Measurements from ENCODE around the gene FNDC8. TPM values are rescaled to one million over a fixed set of nuclear protein-coding genes. Genes with fewer than 3 reads are reported as not detected.
A peak's percentile ranks its signal among the peaks of the same experiment; 100 is the strongest.

FNDC8 gene
- total RNA-seq, 2 donors from 2014 or later = not detected

GRCh38 chr17:35082073-35082657, 39.2 kb upstream of the FNDC8 start:
- H3K9me3 ChIP-seq = no peaks in the 10 kb centered on the region
- ATAC-seq (no peak), DNase-seq (peak in 1 of 4 donors; percentile 7)
- TF ChIP-seq CTCF (IDR thresholded peaks at IDR 0.05) (no peak), POLR2A (IDR thresholded peaks at IDR 0.05) (no peak)
- no peak overlapping the region for H3K4me3 ChIP-seq
- WGBS, 2 donors = 17 to 33% methylated on average over 3 of the region's 3 CpGs
- no peaks in the 10 kb centered on the region for H3K36me3 ChIP-seq (replicated peaks in 1 of 2; ENCODE audit: insufficient read depth in 1 of 2, low read depth in 2 of 2)
- intact Hi-C loops (cut with DNase I) = no loop called here
- H3K27ac ChIP-seq = peak overlapping the region in 2 of 4 donors; percentile 34 to 58
- H3K27me3 ChIP-seq = no peaks in the 10 kb centered on the region
- H3K4me1 ChIP-seq = peaks cover 24% of the 10 kb centered on the region

- peaks cover 31% of the 10 kb centered on the region for H3K4me1 ChIP-seq
- WGBS, 2 donors = 73 to 75% methylated on average over 2 of the region's 2 CpGs
- intact Hi-C loops (cut with DNase I) = no loop called here
These were observed 38.3 kb upstream of the FNDC8 start for GRCh38 chr17:35083071-35083470.

GRCh38 chr17:35084987-35085386, 36.4 kb upstream of the FNDC8 start:
- DNase-seq (no peak), ATAC-seq (no peak)
- Histone ChIP-seq H3K4me1 (peaks cover 38% of the 10 kb centered on the region), H3K27me3 (no peaks in the 10 kb centered on the region), H3K4me3 (no peak overlapping the region), H3K27ac (no peak overlapping the region), H3K9me3 (no peaks in the 10 kb centered on the region), H3K36me3 (replicated peaks in 1 of 2; ENCODE audit: insufficient read depth in 1 of 2, low read depth in 2 of 2) (no peaks in the 10 kb centered on the region)
- no peak for TF ChIP-seq CTCF (IDR thresholded peaks at IDR 0.05)
- TF ChIP-seq POLR2A (IDR thresholded peaks at IDR 0.05) = no peak
- 62 to 66% methylated on average over 2 of the region's 2 CpGs for WGBS, 2 donors
- intact Hi-C loops (cut with DNase I) = no loop called here

More at GRCh38 chr17:35083071-35083470, 38.3 kb upstream of the FNDC8 start:
- Histone ChIP-seq H3K9me3 (no peaks in the 10 kb centered on the region), H3K27me3 (no peaks in the 10 kb centered on the region), H3K36me3 (replicated peaks in 1 of 2; ENCODE audit: insufficient read depth in 1 of 2, low read depth in 2 of 2) (no peaks in the 10 kb centered on the region), H3K4me3 (no peak overlapping the region), H3K27ac (no peak overlapping the region)
- ATAC-seq (no peak), DNase-seq (no peak)
- TF ChIP-seq POLR2A (IDR thresholded peaks at IDR 0.05) = no peak
- TF ChIP-seq CTCF (IDR thresholded peaks at IDR 0.05) = no peak

GRCh38 chr17:35086164-35086563, 35.3 kb upstream of the FNDC8 start:
- no peaks in the 10 kb centered on the region for H3K9me3 ChIP-seq
- 95 to 96% methylated on average over 8 of the region's 8 CpGs for WGBS, 2 donors
- no peaks in the 10 kb centered on the region for H3K27me3 ChIP-seq
- TF ChIP-seq POLR2A (IDR thresholded peaks at IDR 0.05) = no peak
- TF ChIP-seq CTCF (IDR thresholded peaks at IDR 0.05) = no peak
- intact Hi-C loops (cut with DNase I) = no loop called here
- no peak for ATAC-seq
- no peak for DNase-seq
- H3K4me1 ChIP-seq = peaks cover 38% of the 10 kb centered on the region
- no peak overlapping the region for H3K4me3 ChIP-seq
- peak overlapping the region in 1 of 4 donors; percentile 1 for H3K27ac ChIP-seq
- H3K36me3 ChIP-seq (replicated peaks in 1 of 2; ENCODE audit: insufficient read depth in 1 of 2, low read depth in 2 of 2) = no peaks in the 10 kb centered on the region
